Measurements from ENCODE around the gene CSRP1.
"Not testable (repeated sequence)": the region's sequence is repeated elsewhere in the genome, so short reads cannot be mapped to it uniquely, and the experiment has no call there.

The CSRP1 gene

DNA sequence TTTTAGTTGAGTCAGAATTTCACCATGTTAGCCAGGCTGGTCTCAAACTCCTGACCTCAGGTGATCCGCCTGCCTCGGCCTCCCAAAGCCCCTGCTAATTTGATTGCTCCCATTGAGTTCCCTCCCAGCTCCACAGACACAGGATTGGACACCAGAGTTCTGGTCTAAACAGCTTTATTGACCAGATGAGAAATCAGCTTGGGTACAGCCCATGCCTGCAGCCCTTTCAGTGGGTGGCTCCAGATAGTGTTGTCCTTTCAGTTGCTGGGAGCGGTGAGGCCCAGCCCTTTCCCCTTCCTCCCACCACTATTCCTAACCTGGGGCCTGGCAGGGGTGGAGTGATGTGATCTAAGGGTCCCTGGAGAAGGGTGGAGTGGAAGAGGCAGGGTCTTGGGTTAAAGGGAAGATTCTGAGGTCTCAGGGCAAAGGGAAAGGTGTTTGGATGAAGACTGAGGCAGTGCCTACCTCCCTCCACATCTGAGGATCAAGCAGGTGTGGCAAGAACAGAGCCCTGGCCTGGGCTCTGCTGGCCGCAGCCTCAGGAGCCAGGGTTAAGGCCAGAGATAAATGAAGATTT is 23.5 kb downstream of the CSRP1 start:
- no peak overlapping the region for H3K4me3 ChIP-seq (ENCODE audit: low read depth, low read length)
- DNase-seq (ENCODE audit: low read depth), result no peak

DNA sequence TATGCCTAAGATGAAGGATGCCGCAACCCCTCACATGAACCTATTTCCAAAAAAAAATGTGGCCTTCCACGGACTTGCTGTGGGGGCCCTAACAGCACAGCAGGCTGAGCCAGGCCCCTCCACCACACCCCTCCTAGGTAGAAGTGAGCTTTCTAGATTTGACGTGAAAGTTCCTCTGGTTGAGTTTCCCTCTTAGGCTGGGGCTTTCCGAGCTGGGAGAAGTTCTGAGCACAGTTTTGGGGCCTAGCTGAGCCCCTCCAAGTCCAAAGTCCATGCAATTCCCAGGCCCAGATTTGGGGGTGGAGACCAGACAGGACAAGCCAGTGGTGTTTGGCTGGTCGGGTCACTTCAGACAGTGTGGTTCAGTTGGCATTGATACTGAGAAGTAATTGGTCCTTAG is 24.2 kb downstream of the CSRP1 start:
- H3K4me3 ChIP-seq (ENCODE audit: low read depth, low read length), result no peak overlapping the region
- no peak for DNase-seq (ENCODE audit: low read depth)

DNA sequence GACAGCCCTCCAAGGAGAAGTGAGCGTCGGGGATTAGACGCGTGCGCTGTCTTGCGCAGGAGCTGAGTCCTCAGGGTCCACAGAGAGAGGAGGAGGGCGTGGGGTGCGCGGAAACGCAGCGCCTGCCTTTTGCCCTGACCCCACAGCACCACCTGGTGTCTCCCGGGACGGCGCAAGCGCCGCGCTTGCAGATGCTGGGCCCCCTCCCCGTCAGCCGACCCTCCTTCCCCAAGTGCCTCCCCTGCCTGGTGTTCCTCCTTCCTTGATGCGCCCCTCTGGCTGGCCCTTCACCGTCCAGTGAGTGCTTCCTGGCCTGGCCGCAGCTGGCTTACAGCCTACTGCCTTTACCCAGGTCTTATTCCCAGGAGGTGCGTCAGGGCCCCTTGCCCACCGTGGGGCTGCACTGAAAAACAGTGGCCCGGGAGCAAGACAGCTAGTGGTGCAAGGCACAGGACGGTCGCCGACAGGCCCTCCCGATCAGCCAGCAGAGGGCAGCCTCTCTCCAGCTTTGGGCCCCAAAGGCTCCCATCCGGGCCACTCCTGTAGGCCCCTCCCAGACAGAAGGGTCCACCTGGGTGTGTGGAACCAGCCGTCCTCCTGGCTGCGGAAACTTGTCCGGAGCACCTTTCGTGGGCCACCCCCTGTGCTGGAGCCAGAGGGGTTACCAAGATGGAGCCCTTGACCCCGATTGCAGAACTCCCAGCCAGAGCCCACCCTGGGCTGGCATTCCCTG is 25.0 kb downstream of the CSRP1 start:
- no peak for DNase-seq (ENCODE audit: low read depth)
- no peak overlapping the region for H3K4me3 ChIP-seq (ENCODE audit: low read depth, low read length)

DNA sequence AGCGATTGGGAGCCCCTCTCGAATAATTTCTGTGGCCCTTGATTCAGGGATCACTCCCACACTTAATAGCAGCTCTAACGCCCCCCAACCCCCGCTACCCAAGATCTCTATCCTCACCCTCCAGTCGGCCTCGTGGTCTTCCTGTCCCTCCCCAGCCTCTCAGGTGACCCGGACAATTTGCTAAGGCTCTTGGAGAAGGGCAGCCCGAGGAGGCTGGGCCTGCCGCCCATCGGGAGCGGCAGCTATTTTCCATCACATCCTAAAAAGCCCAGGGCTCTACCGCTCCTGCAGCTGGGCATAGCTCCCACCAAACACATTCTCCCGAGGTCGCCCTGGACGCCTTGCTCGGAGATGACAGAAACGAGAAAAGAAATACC is 25.9 kb downstream of the CSRP1 start:
- DNase-seq (ENCODE audit: low read depth), result no peak

DNA sequence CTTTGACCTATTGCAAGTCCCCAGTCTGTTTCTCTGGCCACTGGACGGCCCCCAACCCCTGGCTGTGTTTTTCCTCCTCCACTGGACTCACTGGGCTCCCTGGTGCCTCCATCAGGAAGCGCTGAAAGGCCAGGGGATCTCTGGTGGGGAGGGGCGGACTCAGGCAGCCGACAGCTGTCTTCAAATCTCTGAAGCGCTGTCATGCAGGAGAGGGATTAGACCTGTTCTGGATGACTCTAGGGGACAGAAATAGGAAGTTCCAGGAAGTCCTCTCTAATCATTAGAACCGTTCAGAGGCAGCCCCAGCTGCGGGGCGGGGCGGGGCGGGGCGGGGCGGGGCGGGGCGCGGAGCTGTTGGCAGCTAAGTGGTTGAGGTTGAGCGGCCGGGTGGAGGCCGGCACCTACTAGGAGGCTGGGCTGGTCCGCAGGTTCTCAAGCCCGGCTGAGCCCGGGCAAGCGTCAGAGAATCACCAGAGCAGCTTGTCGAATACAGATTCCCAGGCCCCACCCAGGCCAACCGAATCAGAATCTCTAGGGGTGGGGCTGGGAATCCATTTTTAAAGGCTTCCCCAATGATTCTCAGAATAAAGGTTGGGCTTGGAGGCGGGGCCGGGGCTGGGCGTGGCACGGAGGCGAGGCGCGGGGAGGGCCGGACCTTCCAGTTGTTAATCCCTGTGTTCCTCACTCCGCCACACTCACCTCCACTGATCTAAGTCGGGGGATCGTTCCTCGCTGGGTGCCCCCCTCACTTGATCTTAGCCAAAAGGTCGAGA is 26.5 kb downstream of the CSRP1 start:
- H3K4me3 ChIP-seq (ENCODE audit: low read depth, low read length), result peak overlapping the region; percentile 24
- DNase-seq (ENCODE audit: low read depth), result no peak

More for the DNA sequence above, 25.9 kb downstream of the CSRP1 start:
- peak overlapping the region; percentile 24 for H3K4me3 ChIP-seq (ENCODE audit: low read depth, low read length)

DNA sequence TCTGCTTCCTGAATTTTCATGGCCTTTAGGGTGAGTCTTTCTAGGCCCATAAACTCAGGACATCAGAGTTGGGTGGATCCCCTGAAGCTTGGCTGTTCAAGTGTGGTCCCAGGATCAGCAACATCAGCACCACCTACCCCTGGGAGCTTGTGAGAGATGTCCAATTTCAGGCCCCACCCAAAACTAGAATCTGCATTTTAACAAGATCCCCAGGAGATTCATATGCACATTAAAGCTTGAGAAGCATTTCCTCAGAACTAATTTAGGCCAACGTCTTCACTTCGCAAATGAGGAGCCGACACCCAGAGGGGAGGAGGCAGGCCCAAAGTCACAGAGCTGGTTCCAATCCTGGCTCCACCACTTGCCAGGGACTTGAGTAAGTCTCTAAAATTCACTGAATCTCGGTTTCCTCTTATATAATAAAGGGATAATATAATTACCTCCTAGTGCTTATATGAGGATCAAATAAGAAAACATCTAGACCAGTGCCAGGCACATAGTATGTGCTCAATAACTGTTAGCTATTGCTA is 27.7 kb downstream of the CSRP1 start:
- no peak for DNase-seq (ENCODE audit: low read depth)
- H3K4me3 ChIP-seq (ENCODE audit: low read depth, low read length), result no peak overlapping the region

DNA sequence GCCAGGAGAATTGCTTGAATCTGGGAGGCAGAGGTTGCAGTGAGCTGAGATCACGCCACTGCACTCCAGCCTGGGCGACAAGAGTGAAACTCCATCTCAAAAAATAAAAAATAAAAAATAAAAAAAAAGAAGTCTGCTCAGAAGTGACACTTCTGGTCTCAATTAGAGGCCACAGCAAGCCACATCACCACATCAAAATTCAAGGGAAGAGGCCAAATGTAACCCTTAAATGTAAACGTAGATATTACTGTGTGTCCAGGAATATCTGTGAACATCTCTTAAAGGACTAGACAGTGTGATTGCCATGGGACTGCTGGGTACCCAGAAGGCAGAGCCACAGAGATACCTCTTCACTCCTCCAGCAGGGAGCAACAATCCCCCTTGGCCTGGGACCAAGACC is 28.3 kb downstream of the CSRP1 start:
- DNase-seq (ENCODE audit: low read depth); H3K4me3 ChIP-seq (ENCODE audit: low read depth, low read length): not testable (repeated sequence)

GRCh38 chr1:201476670-201477344 is 30.1 kb downstream of the CSRP1 start:
- DNase-seq (ENCODE audit: low read depth), result no peak
- H3K4me3 ChIP-seq (ENCODE audit: low read depth, low read length), result no peak overlapping the region

- DNase-seq (ENCODE audit: low read depth), result no peak
- H3K4me3 ChIP-seq (ENCODE audit: low read depth, low read length), result no peak overlapping the region
These were observed 30.8 kb downstream of the CSRP1 start for GRCh38 chr1:201475915-201476669.

DNA sequence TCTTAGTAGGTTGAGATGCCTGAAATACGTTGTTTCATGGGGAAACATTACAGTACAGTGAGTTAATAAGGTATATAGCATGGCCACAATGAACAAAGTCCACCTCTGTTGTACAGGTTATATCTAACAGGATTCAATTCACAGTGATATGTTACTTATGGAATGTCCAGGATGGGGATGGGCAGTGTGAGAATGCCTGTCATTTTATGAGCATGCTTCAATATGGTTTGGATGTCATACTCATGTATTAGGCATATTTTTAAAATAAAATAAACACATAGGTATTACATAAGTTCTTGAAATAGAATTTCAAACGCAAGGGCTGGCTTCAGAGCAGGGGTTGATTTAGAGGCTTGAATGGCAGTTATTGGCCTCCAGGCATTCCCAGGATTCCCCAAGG is 31.8 kb downstream of the CSRP1 start:
- no peak overlapping the region for H3K4me3 ChIP-seq (ENCODE audit: low read depth, low read length)
- DNase-seq (ENCODE audit: low read depth), result no peak

DNA sequence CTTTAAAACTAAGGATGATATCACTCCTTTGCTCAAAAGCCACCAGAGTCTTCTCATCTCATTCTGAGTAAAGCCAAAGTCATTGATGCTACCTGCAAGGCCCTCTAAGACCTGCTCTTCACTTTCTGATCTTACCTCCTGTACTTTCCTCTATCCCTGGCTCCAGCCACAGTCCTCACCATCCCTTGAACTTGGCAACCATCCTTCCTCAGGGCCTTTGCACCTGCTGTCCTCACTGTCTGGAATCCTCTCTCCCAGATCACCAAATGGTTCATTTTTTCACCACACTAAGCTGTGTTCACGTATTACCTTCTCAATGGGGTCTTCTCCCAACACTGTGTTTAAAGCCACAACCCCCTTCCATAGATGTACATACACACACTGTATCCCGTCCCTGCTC is 33.6 kb downstream of the CSRP1 start:
- no peak overlapping the region for H3K4me3 ChIP-seq (ENCODE audit: low read depth, low read length)
- DNase-seq (ENCODE audit: low read depth), result no peak

- not testable (repeated sequence) for H3K4me3 ChIP-seq (ENCODE audit: low read depth, low read length); DNase-seq (ENCODE audit: low read depth)
These were observed 34.6 kb downstream of the CSRP1 start for GRCh38 chr1:201472321-201472720.

GRCh38 chr1:201471772-201472171 is 35.2 kb downstream of the CSRP1 start:
- DNase-seq (ENCODE audit: low read depth), result no peak
- no peak overlapping the region for H3K4me3 ChIP-seq (ENCODE audit: low read depth, low read length)

GRCh38 chr1:201470581-201470980 is 36.3 kb downstream of the CSRP1 start:
- DNase-seq (ENCODE audit: low read depth), result no peak
- H3K4me3 ChIP-seq (ENCODE audit: low read depth, low read length), result no peak overlapping the region

GRCh38 chr1:201469645-201470074 is 37.3 kb downstream of the CSRP1 start:
- peak overlapping the region; percentile 91 for H3K4me3 ChIP-seq (ENCODE audit: low read depth, low read length)
- DNase-seq (ENCODE audit: low read depth), result no peak

DNA sequence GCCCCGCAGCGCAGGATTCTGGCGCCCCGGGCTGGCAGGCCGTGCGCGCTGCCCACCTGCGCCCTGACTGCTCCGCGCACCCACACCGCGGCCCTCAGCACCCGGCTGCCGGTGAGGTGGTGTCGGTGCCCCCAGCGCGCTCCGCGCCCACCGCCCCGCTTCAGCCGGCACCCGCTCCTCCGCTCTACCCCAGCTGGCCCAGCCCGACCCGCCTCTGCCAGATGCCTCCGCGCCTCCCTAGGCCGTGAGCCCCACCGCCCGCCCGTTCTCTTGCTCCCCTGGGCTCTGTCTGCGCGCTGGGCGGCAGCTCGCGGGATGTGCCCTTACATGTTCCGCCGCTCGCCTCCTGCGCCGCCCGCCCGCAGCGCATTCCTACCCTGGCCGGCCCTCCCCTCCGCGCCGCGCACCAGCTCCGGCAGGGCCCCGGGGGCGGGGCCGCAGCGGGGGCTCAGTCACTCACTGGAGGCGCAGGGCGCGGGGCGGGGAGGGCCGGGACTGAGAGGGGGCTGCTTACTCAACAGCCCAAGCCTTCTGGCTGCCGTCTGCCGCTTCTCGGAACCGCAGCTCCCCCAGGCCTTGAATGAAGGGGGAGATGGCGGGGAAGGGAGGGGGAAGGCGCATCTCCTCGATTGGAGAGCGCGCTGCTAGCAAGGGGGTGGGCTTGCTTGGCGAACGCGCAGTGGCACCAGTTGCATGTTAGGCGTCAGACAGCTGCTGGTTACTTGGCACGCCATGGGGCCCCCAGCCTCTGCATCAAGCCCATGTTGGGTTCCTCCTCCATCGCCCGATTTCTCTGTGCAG is 37.9 kb downstream of the CSRP1 start, which contains the start of gene PHLDA3:
TSS of gene PHLDA3 (minus strand) at position 345 of the 801 bp plus-strand sequence. CDS start 402 bp downstream, outside the sequence.
- DNase-seq (ENCODE audit: low read depth), result peak; percentile 93
- H3K4me3 ChIP-seq (ENCODE audit: low read depth, low read length), result peak within 1 kb of the TSS; percentile 91

GRCh38 chr1:201468501-201468843 is 38.5 kb downstream of the CSRP1 start:
- DNase-seq (ENCODE audit: low read depth), result no peak
- peak overlapping the region; percentile 91 for H3K4me3 ChIP-seq (ENCODE audit: low read depth, low read length)

GRCh38 chr1:201466492-201466891 is 40.4 kb downstream of the CSRP1 start:
- no peak for DNase-seq (ENCODE audit: low read depth)
- peak overlapping the region; percentile 91 for H3K4me3 ChIP-seq (ENCODE audit: low read depth, low read length)

All from skeletal muscle cell (primary cell).